NCI-H1417 treated with DMSO at 0.1 percent for 48 hours (cell line): ENCODE data around the gene ERBIN.
"Not testable (repeated sequence)": the region's sequence is repeated elsewhere in the genome, so short reads cannot be mapped to it uniquely, and the experiment has no call there.

Experiments used
- DNase-seq: peaks from one replicate; lab custom pipeline; 2025; lab: John Stamatoyannopoulos, UW

Gene ERBIN

GRCh38 chr5:65919773-65920172, 6.6 kb upstream of the ERBIN start:
- DNase-seq, result no peak

GRCh38 chr5:65923339-65923738, 3.0 kb upstream of the ERBIN start:
- no peak for DNase-seq

- peak; percentile 20 for DNase-seq
Observed at GRCh38 chr5:65924366-65925043, 1.9 kb upstream of the ERBIN start.

- DNase-seq, result peak; percentile 5
Observed at GRCh38 chr5:65925044-65925600, 1.3 kb upstream of the ERBIN start.

GRCh38 chr5:65925601-65926275, 637 bp upstream of the ERBIN start:
- peak; percentile 24 for DNase-seq

- no peak for DNase-seq
Observed at GRCh38 chr5:65926893-65927292, 518 bp downstream of the ERBIN start.

- DNase-seq, result no peak
Observed at GRCh38 chr5:65927503-65928321, 1.3 kb downstream of the ERBIN start.

- no peak for DNase-seq
Observed at GRCh38 chr5:65928322-65928752, 2.0 kb downstream of the ERBIN start.

GRCh38 chr5:65928860-65929259, 2.5 kb downstream of the ERBIN start:
- no peak for DNase-seq

GRCh38 chr5:65932676-65933075, 6.3 kb downstream of the ERBIN start:
- DNase-seq, result no peak

GRCh38 chr5:65933295-65933694, 6.9 kb downstream of the ERBIN start:
- DNase-seq, result no peak

GRCh38 chr5:65938256-65938655, 11.9 kb downstream of the ERBIN start:
- no peak for DNase-seq

- DNase-seq, result no peak
Observed at GRCh38 chr5:65943771-65944170, 17.4 kb downstream of the ERBIN start.

- no peak for DNase-seq
Observed at GRCh38 chr5:65946198-65946745, 19.9 kb downstream of the ERBIN start.

GRCh38 chr5:65948115-65948747, 21.9 kb downstream of the ERBIN start:
- DNase-seq, result no peak

GRCh38 chr5:65951330-65951729, 25.0 kb downstream of the ERBIN start:
- no peak for DNase-seq

- no peak for DNase-seq
Observed at GRCh38 chr5:65952259-65952658, 25.9 kb downstream of the ERBIN start.

GRCh38 chr5:65954200-65954599, 27.8 kb downstream of the ERBIN start:
- DNase-seq, result no peak

GRCh38 chr5:65955746-65956145, 29.4 kb downstream of the ERBIN start:
- no peak for DNase-seq

GRCh38 chr5:65957703-65958102, 31.3 kb downstream of the ERBIN start:
- DNase-seq, result not testable (repeated sequence)

GRCh38 chr5:65961633-65962032, 35.3 kb downstream of the ERBIN start:
- DNase-seq, result no peak
